ENCODE data around the gene AIG1. TPM values are rescaled to one million over a fixed set of nuclear protein-coding genes. Genes with fewer than 3 reads are reported as not detected.

AIG1 gene
- total and polyA plus RNA-seq, 4 donors, result 19.9 to 31.7 (median 27.3) TPM

DNA sequence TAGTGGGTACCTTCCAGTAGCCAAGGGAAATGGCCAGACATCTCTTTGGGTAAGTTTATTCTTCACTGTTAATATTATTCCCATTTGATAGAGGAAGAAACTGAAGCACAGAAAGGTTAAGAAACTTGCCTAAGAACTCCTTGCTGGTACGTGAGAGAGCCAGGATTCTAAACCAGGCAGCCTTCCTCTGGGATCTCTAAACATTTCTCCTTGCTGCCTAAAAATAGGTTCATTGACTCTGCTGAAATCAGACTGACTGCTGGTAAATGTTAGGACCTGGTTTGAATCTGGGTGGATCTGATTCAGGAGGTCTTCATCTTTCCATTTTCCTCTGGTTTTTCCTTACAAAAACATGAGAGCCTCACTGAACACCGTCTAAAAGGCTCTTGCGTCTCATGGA lies 186.9 kb downstream of the AIG1 start:
- WGBS, 2 donors, result 81 to 82% methylated on average over 3 of the region's 3 CpGs
- Histone ChIP-seq H3K27me3 (ENCODE audit: control insufficient read depth in 3 of 3, insufficient read depth in 3 of 3, low read length in 2 of 3) (no peaks in the 10 kb centered on the region), H3K9ac (ENCODE audit: insufficient read depth in 1 of 2, low read length in 2 of 2) (no peak overlapping the region), H3K27ac (ENCODE audit: low read depth in 1 of 2, low read length in 1 of 2) (no peak overlapping the region), H3K4me1 (ENCODE audit: control insufficient read depth in 5 of 5, insufficient read depth in 5 of 5, low read length in 5 of 5) (peaks cover 0 to 6% (median 0%) of the 10 kb centered on the region in 5 donors), H3K4me3 (no peak overlapping the region), H3K9me3 (ENCODE audit: control insufficient read depth in 4 of 4, insufficient read depth in 3 of 4, low read length in 3 of 4) (peaks cover 0 to 5% (median 0%) of the 10 kb centered on the region in 4 donors), H3K36me3 (ENCODE audit: control insufficient read depth in 4 of 4, insufficient read depth in 4 of 4, low read length in 4 of 4) (no peaks in the 10 kb centered on the region)
- TF ChIP-seq, protein P1, sequence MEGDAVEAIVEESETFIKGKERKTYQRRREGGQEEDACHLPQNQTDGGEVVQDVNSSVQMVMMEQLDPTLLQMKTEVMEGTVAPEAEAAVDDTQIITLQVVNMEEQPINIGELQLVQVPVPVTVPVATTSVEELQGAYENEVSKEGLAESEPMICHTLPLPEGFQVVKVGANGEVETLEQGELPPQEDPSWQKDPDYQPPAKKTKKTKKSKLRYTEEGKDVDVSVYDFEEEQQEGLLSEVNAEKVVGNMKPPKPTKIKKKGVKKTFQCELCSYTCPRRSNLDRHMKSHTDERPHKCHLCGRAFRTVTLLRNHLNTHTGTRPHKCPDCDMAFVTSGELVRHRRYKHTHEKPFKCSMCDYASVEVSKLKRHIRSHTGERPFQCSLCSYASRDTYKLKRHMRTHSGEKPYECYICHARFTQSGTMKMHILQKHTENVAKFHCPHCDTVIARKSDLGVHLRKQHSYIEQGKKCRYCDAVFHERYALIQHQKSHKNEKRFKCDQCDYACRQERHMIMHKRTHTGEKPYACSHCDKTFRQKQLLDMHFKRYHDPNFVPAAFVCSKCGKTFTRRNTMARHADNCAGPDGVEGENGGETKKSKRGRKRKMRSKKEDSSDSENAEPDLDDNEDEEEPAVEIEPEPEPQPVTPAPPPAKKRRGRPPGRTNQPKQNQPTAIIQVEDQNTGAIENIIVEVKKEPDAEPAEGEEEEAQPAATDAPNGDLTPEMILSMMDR (IDR thresholded peaks at IDR 0.05; ENCODE audit: control extremely low read depth, extremely low read depth), result no peak
- DNase-seq (no peak), ATAC-seq (ENCODE audit: insufficient read depth, low FRiP score) (no peak)

DNA sequence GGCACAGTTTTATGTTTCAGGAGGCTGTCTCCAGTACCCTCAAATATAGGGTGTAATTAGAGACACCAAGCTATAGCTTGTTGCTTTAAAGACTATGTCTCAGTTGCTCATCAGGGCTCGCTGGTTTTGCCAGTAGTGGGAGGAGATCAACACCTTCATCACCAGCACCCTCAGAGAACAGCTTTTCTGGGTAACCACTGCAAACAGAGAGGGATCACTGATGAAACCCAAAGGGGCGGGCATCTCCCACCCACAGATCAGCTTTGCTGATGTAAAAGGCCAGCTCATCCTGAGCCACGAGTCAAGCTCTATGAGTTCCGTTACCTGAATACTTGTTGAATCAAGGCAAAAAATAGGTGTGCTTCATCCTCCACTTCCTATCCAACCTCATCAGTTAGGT lies 187.7 kb downstream of the AIG1 start:
- H3K36me3 ChIP-seq (ENCODE audit: control insufficient read depth in 4 of 4, insufficient read depth in 4 of 4, low read length in 4 of 4), result no peaks in the 10 kb centered on the region
- H3K9ac ChIP-seq (ENCODE audit: insufficient read depth in 1 of 2, low read length in 2 of 2), result no peak overlapping the region
- TF ChIP-seq, protein P1 (IDR thresholded peaks at IDR 0.05; ENCODE audit: control extremely low read depth, extremely low read depth), result no peak
- H3K4me3 ChIP-seq, result no peak overlapping the region
- no peak for ATAC-seq (ENCODE audit: insufficient read depth, low FRiP score)
- 88 to 94% methylated on average over 4 of the region's 4 CpGs for WGBS, 2 donors
- peaks cover 0 to 5% (median 0%) of the 10 kb centered on the region in 4 donors for H3K9me3 ChIP-seq (ENCODE audit: control insufficient read depth in 4 of 4, insufficient read depth in 3 of 4, low read length in 3 of 4)
- H3K27me3 ChIP-seq (ENCODE audit: control insufficient read depth in 3 of 3, insufficient read depth in 3 of 3, low read length in 2 of 3), result no peaks in the 10 kb centered on the region
- no peak for DNase-seq
- peaks cover 0 to 8% (median 3%) of the 10 kb centered on the region in 5 donors for H3K4me1 ChIP-seq (ENCODE audit: control insufficient read depth in 5 of 5, insufficient read depth in 5 of 5, low read length in 5 of 5)
- H3K27ac ChIP-seq (ENCODE audit: low read depth in 1 of 2, low read length in 1 of 2), result no peak overlapping the region

DNA sequence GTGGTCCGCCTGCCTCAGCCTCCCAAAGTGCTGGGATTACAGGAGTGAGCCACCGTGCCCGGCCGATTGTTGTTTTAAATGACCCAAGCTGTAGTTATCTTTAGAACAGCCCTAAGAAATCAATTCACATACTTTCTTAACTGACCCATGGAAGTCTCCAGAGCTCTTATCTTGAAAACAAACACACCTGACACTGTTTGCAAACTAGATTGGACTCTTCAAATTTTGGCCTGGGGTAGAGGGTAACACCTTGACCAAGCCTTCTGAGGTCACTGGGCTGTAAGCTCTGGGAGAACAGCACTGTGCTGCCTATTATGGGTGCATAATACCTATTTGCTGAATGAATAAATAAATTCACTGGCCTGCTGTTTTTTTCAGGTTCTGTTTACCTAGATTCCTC lies 190.6 kb downstream of the AIG1 start:
- H3K36me3 ChIP-seq (ENCODE audit: control insufficient read depth in 4 of 4, insufficient read depth in 4 of 4, low read length in 4 of 4), result no peaks in the 10 kb centered on the region
- DNase-seq, result no peak
- ATAC-seq (ENCODE audit: insufficient read depth, low FRiP score), result no peak
- WGBS, 2 donors, result 75 to 92% methylated on average over 4 of the region's 4 CpGs
- H3K9me3 ChIP-seq (ENCODE audit: control insufficient read depth in 4 of 4, insufficient read depth in 3 of 4, low read length in 3 of 4), result peaks cover 0 to 6% (median 0%) of the 10 kb centered on the region in 4 donors
- H3K4me3 ChIP-seq, result no peak overlapping the region
- H3K27me3 ChIP-seq (ENCODE audit: control insufficient read depth in 3 of 3, insufficient read depth in 3 of 3, low read length in 2 of 3), result no peaks in the 10 kb centered on the region
- no peak overlapping the region for H3K9ac ChIP-seq (ENCODE audit: insufficient read depth in 1 of 2, low read length in 2 of 2)
- TF ChIP-seq, protein P1 (IDR thresholded peaks at IDR 0.05; ENCODE audit: control extremely low read depth, extremely low read depth), result no peak
- no peak overlapping the region for H3K27ac ChIP-seq (ENCODE audit: low read depth in 1 of 2, low read length in 1 of 2)
- H3K4me1 ChIP-seq (ENCODE audit: control insufficient read depth in 5 of 5, insufficient read depth in 5 of 5, low read length in 5 of 5), result peaks cover 0 to 21% (median 0%) of the 10 kb centered on the region in 5 donors

DNA sequence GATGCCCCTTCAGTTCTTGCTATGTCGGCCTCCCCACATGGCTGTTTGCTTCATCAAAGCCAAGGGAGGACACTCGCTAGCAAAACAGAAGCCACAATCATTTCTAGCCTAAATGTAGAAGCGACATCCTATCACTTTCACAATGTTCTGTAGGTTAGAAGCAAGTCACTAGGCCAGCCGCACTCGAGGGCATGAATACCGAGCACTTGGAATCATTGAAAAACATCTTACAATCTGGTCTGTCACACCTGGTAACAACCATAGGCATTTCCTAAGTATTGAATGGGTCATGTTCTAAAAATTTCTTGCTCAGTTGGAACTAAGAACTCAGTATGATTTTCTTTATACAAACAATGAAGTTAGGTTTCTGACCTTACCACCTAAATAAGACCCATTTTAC lies 192.3 kb downstream of the AIG1 start:
- no peak for ATAC-seq (ENCODE audit: insufficient read depth, low FRiP score)
- no peak for DNase-seq
- peaks cover 0 to 6% (median 0%) of the 10 kb centered on the region in 4 donors for H3K9me3 ChIP-seq (ENCODE audit: control insufficient read depth in 4 of 4, insufficient read depth in 3 of 4, low read length in 3 of 4)
- H3K4me1 ChIP-seq (ENCODE audit: control insufficient read depth in 5 of 5, insufficient read depth in 5 of 5, low read length in 5 of 5), result peaks cover 0 to 21% (median 0%) of the 10 kb centered on the region in 5 donors
- no peak overlapping the region for H3K4me3 ChIP-seq
- no peaks in the 10 kb centered on the region for H3K36me3 ChIP-seq (ENCODE audit: control insufficient read depth in 4 of 4, insufficient read depth in 4 of 4, low read length in 4 of 4)
- H3K27me3 ChIP-seq (ENCODE audit: control insufficient read depth in 3 of 3, insufficient read depth in 3 of 3, low read length in 2 of 3), result no peaks in the 10 kb centered on the region
- TF ChIP-seq, protein P1 (IDR thresholded peaks at IDR 0.05; ENCODE audit: control extremely low read depth, extremely low read depth), result no peak
- no peak overlapping the region for H3K9ac ChIP-seq (ENCODE audit: insufficient read depth in 1 of 2, low read length in 2 of 2)
- no peak overlapping the region for H3K27ac ChIP-seq (ENCODE audit: low read depth in 1 of 2, low read length in 1 of 2)
- WGBS, 2 donors, result 92 to 94% methylated on average over 6 of the region's 6 CpGs
